HG03558 (cell line): ENCODE measurements around the gene STAB2.
"Not testable (repeated sequence)": the region's sequence is repeated elsewhere in the genome, so short reads cannot be mapped to it uniquely, and the experiment has no call there.

ENCODE experiments used
- ATAC-seq: cut with Tn5 transposase; IDR thresholded peaks from one replicate; pipeline ENCODE4 v1.9.1; 2021; ENCODE audit warnings: moderate number of reproducible peaks; ENCODE audit not compliant: unreplicated experiment; ENCODE audit errors: extremely low read depth

The STAB2 gene

GRCh38 chr12:103801709-103802585 lies 214.9 kb downstream of the STAB2 start:
- ATAC-seq = no peak

GRCh38 chr12:103802586-103802886 lies 215.5 kb downstream of the STAB2 start:
- ATAC-seq = no peak

GRCh38 chr12:103803847-103804246 lies 216.8 kb downstream of the STAB2 start:
- ATAC-seq = no peak

- no peak for ATAC-seq
Observed at GRCh38 chr12:103805655-103806360, 218.7 kb downstream of the STAB2 start.

GRCh38 chr12:103806803-103807202 lies 219.7 kb downstream of the STAB2 start:
- ATAC-seq = no peak

- ATAC-seq = no peak
Observed at GRCh38 chr12:103807561-103808238, 220.6 kb downstream of the STAB2 start.

GRCh38 chr12:103808239-103808880 lies 221.3 kb downstream of the STAB2 start:
- no peak for ATAC-seq

- ATAC-seq = no peak
Observed at GRCh38 chr12:103809154-103809553, 222.1 kb downstream of the STAB2 start.

GRCh38 chr12:103809639-103810038 lies 222.6 kb downstream of the STAB2 start:
- ATAC-seq = not testable (repeated sequence)

- no peak for ATAC-seq
Observed at GRCh38 chr12:103810111-103810510, 223.0 kb downstream of the STAB2 start.

- no peak for ATAC-seq
Observed at GRCh38 chr12:103811791-103812190, 224.7 kb downstream of the STAB2 start.

- ATAC-seq = no peak
Observed at GRCh38 chr12:103812789-103813188, 225.7 kb downstream of the STAB2 start.

GRCh38 chr12:103813426-103813825 lies 226.4 kb downstream of the STAB2 start:
- no peak for ATAC-seq

GRCh38 chr12:103813949-103814348 lies 226.9 kb downstream of the STAB2 start:
- ATAC-seq = no peak

GRCh38 chr12:103814436-103814835 lies 227.4 kb downstream of the STAB2 start:
- ATAC-seq = no peak
